Measurements from ENCODE around the gene SOX1. TPM values are rescaled to one million over a fixed set of nuclear protein-coding genes. Genes with fewer than 3 reads are reported as not detected.
A peak's percentile ranks its signal among the peaks of the same experiment; 100 is the strongest.

SOX1 gene
- total RNA-seq, 1 experiment from 2014 or later: not detected

- ChIA-PET POLR2A (no interaction called here), CTCF (interaction anchor here (0.6 kb wide), 1 partner anchor 73 kb away, joined by 4 read pairs; no protein-coding TSS in a partner anchor)
- Mint-ChIP-seq H3K9me3 (ENCODE audit: unreplicated experiment) (peaks cover 20% of the 10 kb centered on the region), H3K27me3 (ENCODE audit: insufficient read depth, unreplicated experiment) (no peaks in the 10 kb centered on the region), H3K4me1 (ENCODE audit: insufficient read depth, unreplicated experiment) (no peaks in the 10 kb centered on the region), H3K27ac (ENCODE audit: low read depth, unreplicated experiment) (no peak overlapping the region), H3K4me3 (ENCODE audit: unreplicated experiment) (no peak overlapping the region), H3K36me3 (ENCODE audit: insufficient read depth, unreplicated experiment) (no peaks in the 10 kb centered on the region)
- BruUV-seq (replicated peaks): no TSS peak
- no peak for TF ChIP-seq CTCF (IDR thresholded peaks at IDR 0.05; ENCODE audit: unreplicated experiment)
- intact Hi-C loops (cut with micrococcal nuclease): no loop called here
- DNase-seq (ENCODE audit: unreplicated experiment): no peak
Observed at GRCh38 chr13:112029143-112029542, 37.8 kb upstream of the SOX1 start.

GRCh38 chr13:112032186-112032993, 34.6 kb upstream of the SOX1 start:
- ChIA-PET POLR2A (interaction anchor here (0.6 to 1.6 kb wide), 3 partner anchors 11 to 95 kb away, joined by 3 to 4 read pairs (median 3); no protein-coding TSS in a partner anchor), CTCF (interaction anchor here (0.8 kb wide), 1 partner anchor 412 kb away, joined by 5 read pairs; no protein-coding TSS in a partner anchor)
- H3K4me1 Mint-ChIP-seq (ENCODE audit: insufficient read depth, unreplicated experiment): no peaks in the 10 kb centered on the region
- H3K9me3 Mint-ChIP-seq (ENCODE audit: unreplicated experiment): peaks cover 12% of the 10 kb centered on the region
- H3K36me3 Mint-ChIP-seq (ENCODE audit: insufficient read depth, unreplicated experiment): no peaks in the 10 kb centered on the region
- intact Hi-C loops (cut with micrococcal nuclease): no loop called here
- H3K4me3 Mint-ChIP-seq (ENCODE audit: unreplicated experiment): no peak overlapping the region
- BruUV-seq (replicated peaks): no TSS peak
- peak; percentile 40 for DNase-seq (ENCODE audit: unreplicated experiment)
- TF ChIP-seq CTCF (IDR thresholded peaks at IDR 0.05; ENCODE audit: unreplicated experiment): no peak
- no peak overlapping the region for H3K27ac Mint-ChIP-seq (ENCODE audit: low read depth, unreplicated experiment)
- H3K27me3 Mint-ChIP-seq (ENCODE audit: insufficient read depth, unreplicated experiment): no peaks in the 10 kb centered on the region

- ChIA-PET CTCF (no interaction called here), POLR2A (no interaction called here)
- no TSS peak for BruUV-seq (replicated peaks)
- H3K27ac Mint-ChIP-seq (ENCODE audit: low read depth, unreplicated experiment): no peak overlapping the region
- TF ChIP-seq CTCF (IDR thresholded peaks at IDR 0.05; ENCODE audit: unreplicated experiment): no peak
- H3K27me3 Mint-ChIP-seq (ENCODE audit: insufficient read depth, unreplicated experiment): no peaks in the 10 kb centered on the region
- H3K4me1 Mint-ChIP-seq (ENCODE audit: insufficient read depth, unreplicated experiment): no peaks in the 10 kb centered on the region
- DNase-seq (ENCODE audit: unreplicated experiment): no peak
- no peaks in the 10 kb centered on the region for H3K36me3 Mint-ChIP-seq (ENCODE audit: insufficient read depth, unreplicated experiment)
- H3K9me3 Mint-ChIP-seq (ENCODE audit: unreplicated experiment): peaks cover 18% of the 10 kb centered on the region
- no peak overlapping the region for H3K4me3 Mint-ChIP-seq (ENCODE audit: unreplicated experiment)
- intact Hi-C loops (cut with micrococcal nuclease): no loop called here
Observed at GRCh38 chr13:112034231-112034630, 32.7 kb upstream of the SOX1 start.

GRCh38 chr13:112034846-112035245, 32.1 kb upstream of the SOX1 start:
- H3K27me3 Mint-ChIP-seq (ENCODE audit: insufficient read depth, unreplicated experiment): no peaks in the 10 kb centered on the region
- H3K4me3 Mint-ChIP-seq (ENCODE audit: unreplicated experiment): no peak overlapping the region
- no peak for TF ChIP-seq CTCF (IDR thresholded peaks at IDR 0.05; ENCODE audit: unreplicated experiment)
- intact Hi-C loops (cut with micrococcal nuclease): no loop called here
- H3K9me3 Mint-ChIP-seq (ENCODE audit: unreplicated experiment): peaks cover 23% of the 10 kb centered on the region
- no peaks in the 10 kb centered on the region for H3K36me3 Mint-ChIP-seq (ENCODE audit: insufficient read depth, unreplicated experiment)
- no peak overlapping the region for H3K27ac Mint-ChIP-seq (ENCODE audit: low read depth, unreplicated experiment)
- ChIA-PET POLR2A (no interaction called here), CTCF (no interaction called here)
- BruUV-seq (replicated peaks): no TSS peak
- no peaks in the 10 kb centered on the region for H3K4me1 Mint-ChIP-seq (ENCODE audit: insufficient read depth, unreplicated experiment)
- no peak for DNase-seq (ENCODE audit: unreplicated experiment)
